AG08396 (cell line): ENCODE data around the gene SORBS1.

ENCODE experiments used
- DNase-seq: peaks from one replicate; pipeline ENCODE4 v3.0.0; 2012; ENCODE audit warnings: low spot score, mixed read lengths

SORBS1 gene

GRCh38 chr10:95565336-95565735 is 4.2 kb upstream of the SORBS1 start:
- no peak for DNase-seq

DNA sequence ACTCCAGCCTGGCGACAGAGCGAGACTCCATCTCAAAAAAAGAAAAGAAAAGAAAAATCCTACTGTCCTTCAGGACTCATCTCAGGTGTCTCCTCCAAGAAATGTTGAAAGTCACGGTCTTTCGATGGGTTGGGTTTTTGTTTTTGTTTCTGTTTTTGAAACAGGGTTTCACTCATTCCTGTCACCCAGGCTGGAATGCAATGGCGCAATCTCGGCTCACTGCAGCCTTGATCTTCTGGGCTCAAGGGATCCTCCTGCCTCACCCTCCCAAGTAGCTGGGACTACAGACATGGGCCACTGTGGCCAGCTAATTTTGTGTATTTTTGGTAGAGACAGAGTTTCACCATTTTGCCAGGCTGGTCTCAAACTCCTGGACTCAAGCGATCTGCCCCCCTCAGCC is 3.1 kb upstream of the SORBS1 start:
- no peak for DNase-seq

GRCh38 chr10:95562341-95562965 is 1.3 kb upstream of the SORBS1 start:
- no peak for DNase-seq

DNA sequence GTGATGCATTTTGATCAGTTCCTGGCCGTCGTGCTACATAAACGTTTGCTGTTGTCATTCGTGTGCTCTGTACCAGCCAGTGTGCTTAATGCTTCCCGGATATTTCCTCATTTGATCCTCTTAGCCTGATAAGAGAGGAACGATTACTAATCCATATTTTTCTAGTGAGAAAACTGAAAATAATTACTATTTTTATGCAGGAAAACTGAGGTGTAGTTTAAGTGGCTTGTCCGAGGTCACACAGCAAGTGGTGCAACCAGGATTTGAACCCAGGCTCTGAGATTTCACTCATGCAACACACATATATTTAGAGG is 650 bp upstream of the SORBS1 start:
- DNase-seq, result no peak

DNA sequence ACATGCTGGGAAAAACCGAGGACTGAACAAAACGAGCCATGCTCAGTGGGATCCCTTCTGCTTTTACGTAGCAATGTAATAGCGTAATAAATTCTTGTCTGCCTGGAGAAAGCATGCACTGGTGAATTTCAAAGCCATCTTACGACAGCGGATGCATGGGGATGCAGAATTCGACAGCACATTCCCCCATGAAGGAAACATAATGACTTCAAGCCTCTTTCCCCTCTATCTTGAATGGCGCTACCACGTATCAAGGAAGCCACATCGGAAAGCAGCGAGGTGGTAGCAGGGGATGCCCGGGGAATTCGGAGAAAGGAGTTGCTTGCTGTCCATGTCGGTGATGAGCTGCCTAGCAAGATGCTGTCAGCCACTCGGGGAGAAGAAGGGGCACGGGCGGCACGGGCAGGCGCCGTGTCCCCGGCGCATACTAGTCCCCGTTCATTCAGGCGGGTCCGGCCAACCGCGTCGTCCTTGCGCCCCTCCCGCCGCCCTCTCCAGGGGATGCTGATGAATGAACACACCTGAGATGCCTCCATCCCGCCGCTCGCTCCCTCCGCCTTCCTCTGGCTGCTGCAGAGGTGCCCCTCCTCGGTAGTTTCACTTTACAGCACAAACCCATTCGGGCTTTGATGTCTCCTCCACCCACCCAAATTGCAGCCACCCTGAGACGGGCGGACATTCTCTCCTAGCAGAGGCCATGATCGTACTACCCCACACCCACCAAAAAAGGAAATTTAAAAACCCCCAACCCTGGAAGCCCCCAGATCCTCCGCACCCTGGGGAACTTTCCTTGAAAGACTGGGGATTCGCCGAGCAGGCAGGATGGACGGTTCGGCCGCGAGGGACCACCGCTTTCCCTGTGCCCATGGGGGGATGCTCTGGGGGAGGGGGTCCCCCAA is 644 bp downstream of the SORBS1 start:
- DNase-seq, result peak; percentile 52

DNA sequence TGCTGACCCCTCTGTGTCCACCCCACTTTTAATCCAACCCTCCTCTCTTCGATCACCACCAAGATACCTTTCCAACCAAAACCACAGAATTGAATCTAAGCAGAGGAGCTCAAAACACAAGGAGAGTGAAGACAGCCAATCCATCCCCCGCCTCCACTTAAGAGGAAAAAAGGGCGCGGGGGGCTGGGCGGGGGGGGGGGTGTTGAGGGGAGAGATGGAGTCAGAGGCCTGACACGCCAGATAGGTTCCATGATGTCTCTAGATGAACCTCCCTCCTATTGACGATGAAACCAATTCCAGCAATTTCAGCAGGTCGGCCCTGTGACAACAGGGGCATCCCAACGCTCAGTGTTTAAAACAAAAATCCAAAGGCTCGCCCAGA is 1.3 kb downstream of the SORBS1 start:
- no peak for DNase-seq

GRCh38 chr10:95559471-95559870 is 1.7 kb downstream of the SORBS1 start:
- DNase-seq, result no peak

DNA sequence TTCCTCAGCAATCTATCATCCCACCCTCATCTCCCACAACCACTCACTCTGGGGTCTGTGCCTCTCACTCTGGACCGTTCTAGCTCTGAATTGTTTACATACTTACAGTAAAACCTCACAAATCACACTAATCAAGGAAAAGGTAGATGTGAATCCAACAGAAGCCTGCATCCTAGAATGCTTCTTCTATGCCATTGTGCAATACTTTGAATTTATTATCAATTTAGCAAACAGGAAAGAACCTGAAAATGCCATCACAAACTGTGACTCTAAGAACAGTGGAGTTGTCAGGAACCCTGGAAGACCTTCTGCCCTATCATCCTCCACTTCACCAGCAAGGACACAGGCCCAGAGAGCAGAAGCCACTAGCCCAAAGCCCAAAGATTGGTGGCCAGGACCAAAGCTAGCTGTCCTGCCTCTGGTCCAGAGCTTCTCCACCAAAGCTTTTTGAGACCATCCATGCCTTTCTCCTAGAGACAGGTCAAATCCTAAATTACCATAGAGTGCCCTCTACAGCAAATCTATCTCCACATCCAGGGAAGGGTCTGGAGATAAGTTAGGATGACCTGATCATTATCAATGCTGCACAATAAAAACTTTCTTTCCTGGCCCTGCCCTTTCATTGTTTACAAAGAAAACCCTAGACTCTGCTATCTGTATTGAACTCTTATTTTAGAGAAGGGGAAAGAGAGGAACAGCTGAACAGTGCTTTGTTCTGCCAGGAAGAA is 2.4 kb downstream of the SORBS1 start:
- DNase-seq, result no peak

- no peak for DNase-seq
These were observed 4.0 kb downstream of the SORBS1 start for GRCh38 chr10:95556994-95557767.

DNA sequence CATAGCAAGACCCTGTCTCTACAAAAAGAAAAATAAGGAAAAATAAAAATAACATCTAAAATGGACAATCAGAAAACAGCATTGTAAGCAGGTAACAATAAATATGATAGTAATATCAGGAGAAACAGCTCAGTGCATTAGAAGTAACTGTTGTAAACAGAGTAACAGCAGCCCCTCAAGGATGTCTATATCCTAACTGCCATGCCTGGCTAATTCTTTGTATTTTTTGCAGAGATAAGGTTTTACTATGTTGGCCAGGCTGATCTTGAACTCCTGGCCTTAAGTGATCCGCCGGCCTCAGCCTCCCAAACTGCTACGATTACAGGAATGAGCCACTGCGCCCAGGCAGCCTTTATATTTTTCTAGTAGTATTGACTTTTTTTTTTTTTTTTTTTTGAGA is 7.5 kb downstream of the SORBS1 start:
- no peak for DNase-seq

DNA sequence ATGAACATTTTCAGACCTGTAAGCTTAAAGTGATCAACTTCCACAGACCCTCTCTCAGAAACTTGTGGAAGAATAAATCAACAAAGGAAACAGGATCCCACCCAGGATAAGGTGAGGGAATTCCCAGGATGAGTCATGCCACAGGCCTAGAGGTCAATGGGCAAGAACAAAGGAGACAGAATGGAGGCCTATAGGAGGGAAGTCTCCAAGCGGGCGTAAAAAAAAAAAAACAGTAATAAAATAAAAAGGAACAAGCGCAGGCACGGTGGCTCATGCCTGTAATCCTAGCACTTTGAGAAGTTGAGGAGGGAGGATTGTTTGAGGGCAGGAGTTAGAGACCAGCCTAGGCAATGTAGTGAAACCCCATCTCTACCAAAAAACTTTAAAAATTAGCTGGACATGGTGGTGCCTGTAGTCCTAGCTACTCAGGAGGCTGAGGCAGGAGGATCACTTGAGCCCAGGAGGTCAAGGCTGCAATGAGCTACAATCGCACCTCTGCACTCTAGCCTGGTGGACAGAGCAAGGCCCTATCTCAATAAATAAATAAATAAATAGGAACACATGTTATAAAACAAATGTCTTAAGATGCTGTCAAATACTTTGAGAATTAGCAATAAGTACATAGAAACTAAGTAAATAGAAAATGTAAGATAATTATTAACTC is 8.4 kb downstream of the SORBS1 start:
- DNase-seq, result no peak

DNA sequence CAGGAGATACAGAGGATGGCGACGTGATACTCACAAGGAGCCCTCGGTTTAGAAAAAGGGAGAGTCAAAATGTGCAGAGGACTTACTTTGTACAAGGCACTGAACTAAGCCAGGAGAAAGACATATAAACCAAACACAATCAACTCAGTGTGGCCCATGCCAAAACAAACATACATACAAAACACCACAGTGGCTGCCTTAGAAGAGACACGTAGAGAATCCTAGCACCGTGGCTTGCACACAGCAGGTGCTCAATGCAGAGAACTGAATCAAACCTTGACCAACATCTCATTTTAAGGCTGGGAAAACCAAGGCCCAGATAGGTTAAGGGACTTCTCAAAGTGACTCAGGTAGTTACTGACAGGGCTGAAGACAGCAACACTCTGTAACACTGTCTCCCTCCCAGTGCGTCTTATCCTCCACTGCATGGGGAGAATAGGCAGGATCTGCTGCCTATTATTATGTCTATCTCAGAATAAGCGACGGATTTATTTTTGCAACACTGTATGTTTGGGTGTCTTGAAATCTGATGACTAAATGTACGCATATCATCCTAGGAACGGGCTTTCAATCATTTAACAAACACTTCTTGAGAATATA is 11.0 kb downstream of the SORBS1 start:
- DNase-seq, result no peak

- DNase-seq, result no peak
These were observed 13.3 kb downstream of the SORBS1 start for GRCh38 chr10:95547791-95548435.

- DNase-seq, result no peak
These were observed 14.0 kb downstream of the SORBS1 start for GRCh38 chr10:95547197-95547596.

- DNase-seq, result no peak
These were observed 15.2 kb downstream of the SORBS1 start for GRCh38 chr10:95545981-95546380.

DNA sequence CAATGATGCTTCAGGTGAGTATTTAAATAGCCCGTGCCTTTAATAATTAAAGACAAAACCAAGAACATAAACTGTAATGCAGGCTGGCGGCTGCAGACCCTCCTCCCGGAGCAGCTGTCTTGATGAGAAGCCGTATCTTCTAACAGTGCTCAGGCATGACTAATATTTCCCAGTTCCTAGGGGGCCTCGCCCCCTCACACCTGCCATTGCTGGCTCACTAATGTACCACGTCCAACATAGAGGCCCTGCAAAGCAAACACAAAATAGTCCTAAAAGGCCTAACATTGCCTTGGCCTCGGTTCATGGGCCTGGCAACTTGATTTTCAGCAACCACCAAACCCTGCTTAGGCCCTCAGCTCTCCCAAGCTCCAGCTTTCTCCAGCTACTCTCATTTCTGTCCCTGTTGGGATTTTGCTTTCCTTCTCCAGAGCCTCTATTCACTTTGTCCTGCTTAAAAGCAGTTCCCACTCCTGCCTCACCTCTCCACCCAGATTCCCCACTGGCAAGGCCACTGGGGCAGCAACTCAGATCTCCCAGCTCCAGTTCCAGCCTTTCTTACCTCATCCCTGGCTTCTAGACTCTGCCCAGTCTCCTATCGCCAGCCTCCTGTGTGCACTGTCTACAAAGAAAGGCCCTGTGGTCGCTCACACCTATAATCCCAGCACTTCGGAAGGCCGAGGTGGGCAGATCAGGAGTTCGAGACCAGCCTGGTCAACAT is 16.2 kb downstream of the SORBS1 start:
- DNase-seq, result no peak

GRCh38 chr10:95543459-95543858 is 17.7 kb downstream of the SORBS1 start:
- no peak for DNase-seq

DNA sequence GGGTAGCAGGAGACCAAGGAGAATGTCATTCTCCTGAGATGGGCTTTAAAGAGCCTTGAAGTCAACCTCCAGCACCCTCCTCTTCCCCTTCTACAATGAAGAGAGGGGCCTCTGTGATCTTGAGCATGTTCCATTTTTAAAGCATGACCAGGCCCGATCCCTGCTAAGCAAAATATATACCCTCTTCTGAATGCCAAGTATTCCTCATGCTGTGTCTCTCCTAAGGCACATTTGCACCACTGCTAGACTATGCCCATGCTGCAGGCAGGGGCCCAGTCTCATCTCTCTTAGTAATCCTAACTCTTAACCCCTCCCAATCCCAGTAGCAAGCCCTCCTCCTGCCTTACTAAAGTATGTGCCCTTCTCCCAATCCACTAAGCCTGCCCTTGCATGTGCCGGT is 18.4 kb downstream of the SORBS1 start:
- DNase-seq, result no peak

GRCh38 chr10:95542330-95542729 is 18.8 kb downstream of the SORBS1 start:
- no peak for DNase-seq

GRCh38 chr10:95540514-95541052 is 20.6 kb downstream of the SORBS1 start:
- no peak for DNase-seq
